Measurements from ENCODE around the gene APOBEC2. TPM values are rescaled to one million over a fixed set of nuclear protein-coding genes. Genes with fewer than 3 reads are reported as not detected.
A peak's percentile ranks its signal among the peaks of the same experiment; 100 is the strongest.

The APOBEC2 gene
- total and polyA plus RNA-seq, 2 of the 13 experiments (the other 11 are each of a cell fraction or from before 2014, with no cell fraction given), result 0.09 TPM; not detected in 1

GRCh38 chr6:41040101-41040939 is 12.7 kb upstream of the APOBEC2 start (continued):
- TF ChIP-seq ZNF609 (CRISPR knock-in tag; IDR thresholded peaks at IDR 0.05; ENCODE audit: borderline replicate concordance), result peak; percentile 70; the same call in 1 of the 2 replicates
- TF ChIP-seq ZNF605 (CRISPR knock-in tag; IDR thresholded peaks at IDR 0.05), result peak; percentile 94
- no peak; the same call in 1 of the 2 replicates for TF ChIP-seq ZBTB39 (CRISPR knock-in tag; IDR thresholded peaks at IDR 0.05)
- TF ChIP-seq ZNF83 (CRISPR knock-in tag; IDR thresholded peaks at IDR 0.05; ENCODE audit: borderline replicate concordance), result peak; percentile 54; the same call in 1 of the 2 replicates
- TF ChIP-seq ZNF790 (CRISPR knock-in tag; IDR thresholded peaks at IDR 0.05; ENCODE audit: borderline replicate concordance), result no peak
- TF ChIP-seq NFIC (IDR thresholded peaks at IDR 0.05; ENCODE audit: low read length), result peak; percentile 23; the same call in 1 of the 2 replicates
- peak; percentile 17; the same call in 1 of the 2 replicates for TF ChIP-seq CREB1 (IDR thresholded peaks at IDR 0.05)
- TF ChIP-seq CREB1 (CRISPR knock-in tag; IDR thresholded peaks at IDR 0.05), result no peak
- no peak for TF ChIP-seq POLR2AphosphoS2 (IDR thresholded peaks at IDR 0.05; ENCODE audit: low read depth, low read length)
- TF ChIP-seq ZNF598 (CRISPR knock-in tag; IDR thresholded peaks at IDR 0.05; ENCODE audit: borderline replicate concordance), result peak; percentile 97
- TF ChIP-seq GFI1 (CRISPR knock-in tag; IDR thresholded peaks at IDR 0.05; ENCODE audit: borderline replicate concordance), result peak; percentile 42; the same call in 1 of the 2 replicates
- peak; percentile 62; the same call in 1 of the 2 replicates for TF ChIP-seq ZNF414 (CRISPR knock-in tag; IDR thresholded peaks at IDR 0.05)
- TF ChIP-seq ZNF333 (CRISPR knock-in tag; IDR thresholded peaks at IDR 0.05; ENCODE audit: borderline replicate concordance), result 0 out of 2 replicates have a peak, but pooled peaks have one; percentile 50
- no peak for TF ChIP-seq THYN1 (CRISPR knock-in tag; IDR thresholded peaks at IDR 0.05; ENCODE audit: borderline replicate concordance, low read depth)
- TF ChIP-seq TBX3 (IDR thresholded peaks at IDR 0.05; ENCODE audit: borderline replicate concordance), result no peak
- peak; percentile 79; the same call in 1 of the 2 replicates for TF ChIP-seq JUN (CRISPR knock-in tag; IDR thresholded peaks at IDR 0.05)
- TF ChIP-seq POLR2AphosphoS5 (IDR thresholded peaks at IDR 0.05; ENCODE audit: low read depth, low read length), result peak; percentile 79
- TF ChIP-seq PTBP1 (IDR thresholded peaks at IDR 0.05; ENCODE audit: low read depth, low read length, poor library complexity, severe bottlenecking), result no peak
- peak; percentile 82 for TF ChIP-seq MIER3 (CRISPR knock-in tag; IDR thresholded peaks at IDR 0.05; ENCODE audit: borderline replicate concordance)
- TF ChIP-seq HBP1 (CRISPR knock-in tag; IDR thresholded peaks at IDR 0.05; ENCODE audit: low read depth), result peak; percentile 24
